GM12801 (cell line): Measurements from ENCODE around the gene YDJC.

Source experiments
- TF ChIP-seq, protein P1 (sequence below): IDR thresholded peaks from one replicate; pipeline ENCODE4 v1.5.1; 2011; ENCODE audit warnings: control low read depth; ENCODE audit not compliant: insufficient read length; ENCODE audit errors: extremely low read depth

The YDJC gene

DNA sequence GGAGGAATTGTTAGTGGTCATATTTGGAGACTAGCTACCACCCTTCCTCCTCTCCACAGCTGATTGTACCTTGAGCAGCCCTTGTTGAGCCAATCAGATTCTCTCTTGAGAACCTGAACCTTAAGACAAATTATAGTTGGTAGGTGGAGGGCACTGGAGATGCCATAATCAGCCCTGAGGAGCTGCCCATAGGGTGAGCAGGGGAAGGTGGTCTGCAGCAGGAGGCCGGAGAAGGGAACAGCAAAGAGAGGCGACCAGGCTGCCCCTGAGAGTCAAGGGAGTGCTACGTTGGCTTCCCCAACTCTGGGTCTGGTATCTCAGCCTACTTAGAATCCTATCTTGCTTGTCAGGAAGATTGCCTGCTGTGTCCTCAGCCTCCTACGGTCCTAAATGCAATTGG lies 9.5 kb upstream of the YDJC start:
- TF ChIP-seq, protein P1, sequence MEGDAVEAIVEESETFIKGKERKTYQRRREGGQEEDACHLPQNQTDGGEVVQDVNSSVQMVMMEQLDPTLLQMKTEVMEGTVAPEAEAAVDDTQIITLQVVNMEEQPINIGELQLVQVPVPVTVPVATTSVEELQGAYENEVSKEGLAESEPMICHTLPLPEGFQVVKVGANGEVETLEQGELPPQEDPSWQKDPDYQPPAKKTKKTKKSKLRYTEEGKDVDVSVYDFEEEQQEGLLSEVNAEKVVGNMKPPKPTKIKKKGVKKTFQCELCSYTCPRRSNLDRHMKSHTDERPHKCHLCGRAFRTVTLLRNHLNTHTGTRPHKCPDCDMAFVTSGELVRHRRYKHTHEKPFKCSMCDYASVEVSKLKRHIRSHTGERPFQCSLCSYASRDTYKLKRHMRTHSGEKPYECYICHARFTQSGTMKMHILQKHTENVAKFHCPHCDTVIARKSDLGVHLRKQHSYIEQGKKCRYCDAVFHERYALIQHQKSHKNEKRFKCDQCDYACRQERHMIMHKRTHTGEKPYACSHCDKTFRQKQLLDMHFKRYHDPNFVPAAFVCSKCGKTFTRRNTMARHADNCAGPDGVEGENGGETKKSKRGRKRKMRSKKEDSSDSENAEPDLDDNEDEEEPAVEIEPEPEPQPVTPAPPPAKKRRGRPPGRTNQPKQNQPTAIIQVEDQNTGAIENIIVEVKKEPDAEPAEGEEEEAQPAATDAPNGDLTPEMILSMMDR, result no peak

DNA sequence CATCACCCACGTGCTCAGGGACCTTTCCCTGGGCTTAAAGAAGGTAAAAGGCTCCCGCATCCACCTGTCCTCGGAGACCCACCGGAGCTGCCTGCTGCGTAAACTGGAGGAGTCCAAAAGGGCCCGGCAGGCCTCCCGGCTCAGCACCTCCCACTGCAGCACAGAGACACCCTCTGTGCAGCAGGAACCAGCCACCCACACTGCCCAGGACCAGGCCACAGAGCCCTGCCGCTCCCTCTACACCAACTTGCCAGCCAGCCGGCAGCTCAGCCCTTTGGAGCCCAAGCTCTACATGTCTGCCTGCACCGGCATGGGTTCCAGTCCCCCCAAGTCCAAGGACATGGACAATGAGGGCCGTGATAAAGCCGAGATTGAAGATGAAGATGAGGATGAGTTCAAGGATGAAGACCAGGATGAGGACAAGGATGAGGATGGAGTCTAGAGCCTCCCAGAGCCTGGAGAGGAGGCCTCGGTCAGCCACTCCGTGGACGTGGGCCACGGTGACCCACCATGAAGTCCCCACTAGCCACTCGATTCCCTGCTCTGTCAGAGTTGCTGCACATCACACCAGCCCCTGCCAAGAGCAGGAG lies 6.9 kb upstream of the YDJC start:
- TF ChIP-seq, protein P1, result no peak

DNA sequence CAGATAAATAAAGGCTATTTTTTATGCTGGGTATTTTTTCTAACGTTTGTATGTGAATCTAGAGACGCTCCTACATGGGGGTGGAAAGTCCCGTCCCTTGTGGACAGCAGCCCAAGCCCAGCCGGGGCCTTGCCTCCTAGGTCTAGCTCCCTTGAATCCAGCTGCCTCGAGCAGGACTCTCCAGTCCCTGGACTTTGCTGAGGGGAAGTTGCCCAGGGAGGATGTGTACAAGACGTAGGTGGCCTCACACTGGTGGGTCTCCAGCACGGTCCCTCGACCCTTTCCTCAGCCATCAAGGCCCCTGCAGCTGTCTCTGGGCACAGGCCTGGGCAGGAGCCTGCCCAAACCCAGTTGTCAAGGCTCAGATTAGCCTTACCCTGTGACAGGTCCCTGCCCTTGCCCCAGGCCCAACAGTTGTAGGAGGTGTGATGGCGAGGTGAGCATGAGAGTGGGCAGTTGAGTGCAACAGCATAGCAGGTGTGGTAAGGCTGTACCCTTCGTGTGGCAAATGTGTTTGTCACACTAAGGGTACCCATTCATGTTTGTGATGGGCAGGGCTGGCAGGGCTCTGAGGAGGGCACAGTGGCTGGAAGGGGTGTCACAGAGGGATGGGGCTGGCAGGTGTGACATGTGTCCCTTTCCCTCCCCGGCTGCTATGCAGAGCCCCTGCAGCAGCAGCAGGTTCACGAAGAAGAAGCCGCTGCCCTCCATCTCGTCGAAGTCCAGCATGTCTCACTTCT lies 6.1 kb upstream of the YDJC start:
- TF ChIP-seq, protein P1, result no peak

DNA sequence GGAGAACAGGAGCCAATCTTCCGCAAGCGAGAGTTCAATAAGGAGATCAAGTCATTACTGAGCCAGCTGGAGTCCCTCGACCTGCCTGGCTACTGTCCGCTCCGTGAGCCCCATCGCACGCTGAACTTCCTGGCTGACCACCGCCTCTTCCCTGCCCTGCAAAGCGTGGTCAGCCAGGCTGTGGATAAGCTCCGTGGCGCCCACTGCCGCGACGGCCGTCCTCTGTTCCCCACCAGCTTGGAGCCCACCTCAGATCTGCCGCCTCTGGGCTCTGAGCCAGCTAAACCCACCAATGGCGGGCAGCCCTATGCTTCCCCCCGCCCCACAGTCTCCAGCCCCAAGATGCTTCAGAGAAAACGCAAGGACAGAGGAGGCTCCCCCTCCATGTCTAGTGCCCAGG lies 5.0 kb upstream of the YDJC start:
- TF ChIP-seq, protein P1, result no peak

DNA sequence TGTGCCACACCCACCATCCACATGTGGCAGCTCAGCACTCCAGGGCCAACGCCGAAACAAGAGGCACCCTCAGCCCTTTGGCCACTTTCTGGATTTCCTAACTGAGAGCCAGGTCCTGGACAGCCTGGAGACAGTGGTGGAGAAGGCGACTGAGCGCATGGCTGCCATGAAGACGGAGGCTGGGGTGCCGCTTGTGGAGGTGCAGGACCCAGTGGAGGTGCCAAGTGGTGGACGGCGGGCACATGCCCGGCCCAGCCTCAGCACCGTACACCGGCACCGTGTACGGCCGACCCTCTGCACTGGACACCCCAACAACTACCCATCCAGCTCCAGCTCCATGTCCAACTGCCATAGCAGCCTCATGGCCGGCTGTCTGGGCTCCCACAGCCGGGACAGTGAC lies 4.3 kb upstream of the YDJC start:
- TF ChIP-seq, protein P1, result no peak

DNA sequence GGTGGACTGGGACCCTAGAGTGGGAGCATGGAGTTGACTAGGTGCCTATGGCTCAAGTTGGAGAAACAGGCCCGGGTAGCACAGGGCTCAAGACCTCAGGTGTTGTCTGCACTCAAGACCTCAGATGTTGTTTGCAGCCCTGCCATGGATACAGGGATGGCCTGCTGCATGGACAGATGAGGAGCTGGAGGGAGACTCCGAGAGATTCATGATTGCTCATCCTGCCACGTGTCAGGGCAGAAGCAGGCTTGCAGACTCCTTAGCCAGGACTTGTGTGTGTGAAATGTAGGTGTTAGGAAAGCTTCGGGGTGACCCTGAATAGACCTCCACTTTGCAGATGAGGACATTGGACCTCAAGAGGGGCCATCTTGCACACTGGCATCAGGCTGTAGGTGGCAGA lies 3.7 kb upstream of the YDJC start:
- TF ChIP-seq, protein P1, result no peak

DNA sequence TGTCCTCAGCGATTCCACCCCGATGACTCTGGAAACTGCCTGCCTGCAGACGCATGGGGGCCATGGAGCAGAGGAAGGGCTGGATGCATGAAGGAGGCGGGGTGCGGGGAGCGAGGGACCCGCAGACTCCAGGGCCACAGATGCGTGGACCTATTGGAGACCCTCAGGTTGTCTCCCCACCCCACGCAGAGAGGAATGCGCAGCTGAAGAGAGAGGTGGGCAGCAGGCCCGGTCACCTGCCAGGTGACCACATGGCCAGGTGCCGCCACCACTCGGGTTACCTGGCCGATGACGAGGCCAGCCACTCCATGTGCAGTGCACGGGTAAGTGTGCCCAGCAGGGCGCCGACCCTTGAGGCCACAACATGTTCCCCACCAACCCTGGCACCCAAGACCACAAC lies 3.1 kb upstream of the YDJC start:
- TF ChIP-seq, protein P1, result no peak
